ENCODE results near the gene ZFP36. TPM values are rescaled to one million over a fixed set of nuclear protein-coding genes. Genes with fewer than 3 reads are reported as not detected.

The ZFP36 gene
- total RNA-seq, 1 donor from 2014 or later: 3.1 TPM

GRCh38 chr19:39385629-39386411 lies 20.8 kb upstream of the ZFP36 start:
- peaks cover 1% of the 10 kb centered on the region for H3K27me3 Mint-ChIP-seq (ENCODE audit: unreplicated experiment)
- no peak overlapping the region for H3K27ac Mint-ChIP-seq (ENCODE audit: unreplicated experiment)
- no peaks in the 10 kb centered on the region for H3K36me3 Mint-ChIP-seq (ENCODE audit: unreplicated experiment)
- no peak for TF ChIP-seq CTCF (IDR thresholded peaks at IDR 0.05; ENCODE audit: partially characterized antibody, unreplicated experiment)
- no peak for DNase-seq
- H3K4me1 Mint-ChIP-seq (ENCODE audit: low read depth, unreplicated experiment): no peaks in the 10 kb centered on the region
- H3K4me3 Mint-ChIP-seq (ENCODE audit: unreplicated experiment): no peak overlapping the region
- peaks cover 7% of the 10 kb centered on the region for H3K9me3 Mint-ChIP-seq (ENCODE audit: unreplicated experiment)

- no peak for DNase-seq
- no peak overlapping the region for H3K4me3 Mint-ChIP-seq (ENCODE audit: unreplicated experiment)
- peaks cover 3% of the 10 kb centered on the region for H3K4me1 Mint-ChIP-seq (ENCODE audit: low read depth, unreplicated experiment)
- no peaks in the 10 kb centered on the region for H3K36me3 Mint-ChIP-seq (ENCODE audit: unreplicated experiment)
- H3K27me3 Mint-ChIP-seq (ENCODE audit: unreplicated experiment): peaks cover 5% of the 10 kb centered on the region
- peaks cover 9% of the 10 kb centered on the region for H3K9me3 Mint-ChIP-seq (ENCODE audit: unreplicated experiment)
- no peak for TF ChIP-seq CTCF (IDR thresholded peaks at IDR 0.05; ENCODE audit: partially characterized antibody, unreplicated experiment)
- no peak overlapping the region for H3K27ac Mint-ChIP-seq (ENCODE audit: unreplicated experiment)
These were observed 20.1 kb upstream of the ZFP36 start for GRCh38 chr19:39386557-39386956.

GRCh38 chr19:39388657-39389056 lies 18.0 kb upstream of the ZFP36 start:
- peaks cover 5% of the 10 kb centered on the region for H3K27me3 Mint-ChIP-seq (ENCODE audit: unreplicated experiment)
- H3K9me3 Mint-ChIP-seq (ENCODE audit: unreplicated experiment): peaks cover 9% of the 10 kb centered on the region
- no peak overlapping the region for H3K27ac Mint-ChIP-seq (ENCODE audit: unreplicated experiment)
- DNase-seq: no peak
- no peak for TF ChIP-seq CTCF (IDR thresholded peaks at IDR 0.05; ENCODE audit: partially characterized antibody, unreplicated experiment)
- no peaks in the 10 kb centered on the region for H3K36me3 Mint-ChIP-seq (ENCODE audit: unreplicated experiment)
- peaks cover 5% of the 10 kb centered on the region for H3K4me1 Mint-ChIP-seq (ENCODE audit: low read depth, unreplicated experiment)
- no peak overlapping the region for H3K4me3 Mint-ChIP-seq (ENCODE audit: unreplicated experiment)

GRCh38 chr19:39389631-39390414 lies 16.8 kb upstream of the ZFP36 start:
- peaks cover 5% of the 10 kb centered on the region for H3K4me1 Mint-ChIP-seq (ENCODE audit: low read depth, unreplicated experiment)
- H3K9me3 Mint-ChIP-seq (ENCODE audit: unreplicated experiment): peaks cover 9% of the 10 kb centered on the region
- peaks cover 5% of the 10 kb centered on the region for H3K27me3 Mint-ChIP-seq (ENCODE audit: unreplicated experiment)
- TF ChIP-seq CTCF (IDR thresholded peaks at IDR 0.05; ENCODE audit: partially characterized antibody, unreplicated experiment): no peak
- DNase-seq: no peak
- peak overlapping the region; percentile 100 for H3K4me3 Mint-ChIP-seq (ENCODE audit: unreplicated experiment)
- H3K36me3 Mint-ChIP-seq (ENCODE audit: unreplicated experiment): no peaks in the 10 kb centered on the region
- H3K27ac Mint-ChIP-seq (ENCODE audit: unreplicated experiment): peak overlapping the region; percentile 86

- Mint-ChIP-seq H3K4me3 (ENCODE audit: unreplicated experiment) (peak overlapping the region; percentile 100), H3K36me3 (ENCODE audit: unreplicated experiment) (no peaks in the 10 kb centered on the region), H3K4me1 (ENCODE audit: low read depth, unreplicated experiment) (peaks cover 5% of the 10 kb centered on the region), H3K9me3 (ENCODE audit: unreplicated experiment) (peaks cover 9% of the 10 kb centered on the region), H3K27me3 (ENCODE audit: unreplicated experiment) (peaks cover 5% of the 10 kb centered on the region), H3K27ac (ENCODE audit: unreplicated experiment) (peak overlapping the region; percentile 86)
- no peak for TF ChIP-seq CTCF (IDR thresholded peaks at IDR 0.05; ENCODE audit: partially characterized antibody, unreplicated experiment)
- DNase-seq: no peak
These were observed 16.2 kb upstream of the ZFP36 start for GRCh38 chr19:39390451-39390750.

Data from glutamatergic neuron (in vitro differentiated cells).